ENCODE data around the gene TMEM191B.
A peak's percentile ranks its signal among the peaks of the same experiment; 100 is the strongest.
"Not testable (repeated sequence)": the region's sequence is repeated elsewhere in the genome, so short reads cannot be mapped to it uniquely, and the experiment has no call there.

The TMEM191B gene

DNA sequence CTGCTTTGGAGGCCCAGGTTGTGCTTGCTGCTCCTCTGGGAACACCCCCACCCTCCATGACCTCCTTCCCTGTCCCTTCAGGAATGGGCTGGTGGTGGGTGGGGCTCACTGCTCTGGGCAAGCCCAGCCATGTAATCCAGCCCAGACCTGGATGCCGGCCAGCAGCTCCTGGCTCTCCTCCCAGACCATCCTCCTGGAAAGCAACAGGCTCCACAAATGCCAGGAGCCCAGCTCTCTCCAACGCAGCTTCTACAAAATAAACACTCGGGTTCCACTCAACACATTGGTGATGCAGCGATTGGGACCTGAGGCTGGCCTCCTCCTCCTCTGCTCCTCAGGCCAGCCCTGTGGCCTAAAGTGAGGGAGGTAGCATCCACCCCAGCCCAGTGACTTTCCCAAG is 30.9 kb downstream of the TMEM191B start:
- not testable (repeated sequence) for DNase-seq, ATAC-seq

DNA sequence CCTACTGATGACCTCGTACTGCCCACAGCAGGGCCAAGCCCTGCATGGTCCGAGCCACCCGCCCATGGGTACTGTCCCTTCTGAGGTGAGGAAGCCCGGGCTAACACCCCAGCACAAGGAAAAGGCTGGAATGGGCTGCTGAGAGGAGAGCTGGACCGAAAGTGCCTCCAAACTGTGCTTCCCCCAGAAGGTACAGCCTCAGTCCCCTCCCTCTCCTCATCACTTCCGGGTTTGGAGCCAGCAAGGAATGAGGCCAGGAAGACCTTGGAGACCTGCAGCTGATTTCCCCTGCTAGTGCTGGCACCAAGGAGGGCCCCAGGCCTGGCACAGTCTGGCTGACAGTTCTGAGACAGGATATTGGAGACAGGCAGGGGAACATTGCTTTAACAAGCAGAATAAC is 31.3 kb downstream of the TMEM191B start:
- not testable (repeated sequence) for ATAC-seq, DNase-seq

- peak; percentile 93 for ATAC-seq
- DNase-seq: not testable (repeated sequence)
Observed at GRCh38 chr22:18560099-18560974, 32.7 kb downstream of the TMEM191B start.

DNA sequence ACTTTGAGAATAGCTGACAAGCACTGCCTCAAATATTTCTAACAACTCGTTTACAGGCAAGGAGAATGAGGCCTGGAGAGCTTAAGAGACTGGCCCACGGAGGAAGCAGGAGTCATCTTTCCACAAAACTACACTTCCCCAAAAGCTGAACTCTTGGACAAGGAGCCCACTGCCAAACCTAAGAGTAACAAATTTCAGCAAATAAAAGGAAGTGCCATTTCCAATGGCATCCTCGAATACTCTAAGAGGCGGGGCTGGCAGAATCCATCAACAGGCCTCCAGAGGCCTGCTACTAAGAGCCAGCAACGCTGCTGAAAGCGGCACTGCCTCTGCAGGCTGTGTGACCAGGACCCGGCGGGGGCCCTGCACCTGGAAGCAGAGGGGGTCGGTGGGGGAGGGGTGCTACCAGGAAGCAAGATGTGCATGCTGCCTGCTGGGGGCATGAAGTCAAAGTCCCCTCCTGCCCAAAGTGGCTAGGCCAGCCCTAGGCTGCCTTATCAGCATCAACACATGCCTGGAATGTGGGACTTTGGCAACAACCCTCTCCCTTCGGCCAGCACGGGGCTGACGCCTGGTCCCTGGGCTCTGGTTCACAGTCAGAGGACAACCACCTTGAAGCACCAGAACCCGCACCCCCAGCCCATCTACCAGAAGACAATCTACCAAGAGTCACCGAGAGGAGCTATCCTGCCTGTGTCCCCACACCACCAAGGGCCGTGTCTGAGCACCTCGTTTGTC is 43.1 kb downstream of the TMEM191B start:
- ATAC-seq, DNase-seq: not testable (repeated sequence)

DNA sequence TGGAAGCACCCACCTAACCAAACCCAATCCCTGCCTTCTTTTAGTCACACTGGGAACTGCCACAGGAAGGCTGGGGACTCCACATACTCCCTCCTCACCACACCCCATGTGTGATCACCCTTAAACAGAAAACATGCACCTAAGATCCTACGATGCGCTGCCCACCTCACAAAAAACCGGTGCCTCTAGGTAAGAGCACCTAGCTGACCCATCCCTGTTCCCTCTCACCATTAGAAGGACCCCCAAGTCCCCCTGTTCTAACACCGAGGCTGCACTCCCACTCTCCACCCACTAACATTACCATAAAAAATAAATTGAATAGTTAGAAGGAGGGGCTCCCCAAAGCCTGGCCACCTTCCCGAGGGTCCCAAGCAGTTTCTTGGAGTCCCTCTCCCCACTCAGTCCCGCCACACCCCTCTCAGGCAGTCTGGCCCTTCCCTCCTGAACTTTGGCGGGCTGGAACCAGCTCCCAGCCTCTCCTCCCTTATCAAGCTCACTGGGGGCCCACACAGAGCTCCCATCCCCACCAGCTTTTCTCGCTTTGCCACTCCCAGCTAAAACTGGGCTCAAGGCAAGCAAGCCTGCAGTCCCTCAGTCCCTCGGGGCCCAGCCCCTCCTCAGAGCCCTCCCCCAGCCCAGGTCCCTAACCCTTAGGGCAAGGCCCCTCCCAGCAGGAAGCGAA is 46.0 kb downstream of the TMEM191B start:
- DNase-seq, ATAC-seq: not testable (repeated sequence)

- ATAC-seq: peak; percentile 58
Observed at GRCh38 chr22:18574555-18574954, 47.0 kb downstream of the TMEM191B start.

DNA sequence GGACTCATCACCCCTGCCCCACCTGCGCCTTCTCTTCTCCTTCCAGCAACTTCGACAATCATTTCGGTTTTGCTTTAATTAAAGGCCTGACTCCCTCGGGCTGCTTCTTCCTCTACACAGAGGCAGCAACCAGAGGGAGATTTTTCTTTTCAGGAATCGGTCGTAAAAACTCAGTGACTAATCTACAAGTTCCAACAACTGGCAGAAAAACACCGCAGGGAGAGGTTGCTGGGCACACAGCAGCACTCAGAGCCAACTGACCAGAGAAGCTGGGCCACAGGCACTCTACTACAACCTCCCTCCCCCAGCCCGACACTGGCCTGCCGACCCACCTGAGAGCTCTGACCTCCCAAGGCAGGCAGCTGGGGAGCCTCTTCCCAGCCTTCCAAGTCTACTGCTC is 48.1 kb downstream of the TMEM191B start:
- DNase-seq, ATAC-seq: not testable (repeated sequence)

More at GRCh38 chr22:18574555-18574954, 47.0 kb downstream of the TMEM191B start:
- DNase-seq: not testable (repeated sequence)

GRCh38 chr22:18577090-18577818 is 49.7 kb downstream of the TMEM191B start:
- ATAC-seq: peak; percentile 15
- DNase-seq: not testable (repeated sequence)

DNA sequence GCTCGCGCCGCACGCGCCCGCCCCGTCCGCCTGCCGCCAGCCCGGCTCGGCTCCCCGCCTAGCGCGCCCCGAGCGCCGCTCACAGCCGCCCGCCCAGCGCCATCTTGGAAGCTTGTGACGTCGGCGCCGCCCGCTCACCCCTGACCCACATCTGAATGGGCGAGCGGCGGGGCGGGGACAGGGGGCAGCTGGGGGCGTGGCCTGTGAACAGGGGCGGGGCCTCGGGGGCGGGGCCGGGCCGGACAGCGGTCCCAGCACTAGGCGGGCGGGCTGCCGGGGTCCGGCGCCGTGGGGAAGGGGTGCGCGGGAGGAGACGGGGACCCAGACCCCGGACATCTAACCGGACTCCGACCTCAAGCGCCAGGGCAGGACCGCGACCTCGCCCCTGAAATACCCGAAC is 50.2 kb downstream of the TMEM191B start:
- DNase-seq (peak; percentile 42), ATAC-seq (peak; percentile 88)

Data from stimulated activated naive CD8-positive, alpha-beta T cell treated with anti-CD3 and anti-CD28 coated beads, Interleukin-15, Interleukin-2, amounts not matched to agents 100 U/mL and 50 U/mL, for 24 hours (primary cell).